ENCODE results near the gene TBC1D21. TPM values are rescaled to one million over a fixed set of nuclear protein-coding genes. Genes with fewer than 3 reads are reported as not detected.
A peak's percentile ranks its signal among the peaks of the same experiment; 100 is the strongest.

Gene TBC1D21
- total and polyA plus RNA-seq, 2 of the 8 experiments (the other 6 are each of a cell fraction or from before 2014, with no cell fraction given): not detected

- ChIA-PET CTCF (ENCODE audit: partially characterized antibody) (interaction anchor here (0.7 to 5.8 kb wide), 13 partner anchors 8 to 75 kb away, joined by 3 to 31 read pairs (median 4); partner anchors contain the start of genes LOXL1 and TBC1D21), POLR2A (ENCODE audit: partially characterized antibody) (interaction anchor here (0.6 to 2.5 kb wide), 4 partner anchors 10 to 58 kb away, joined by 3 to 14 read pairs (median 6); partner anchors contain the start of genes LOXL1 and PML)
- Histone ChIP-seq H3K4me1 (replicated peaks in 1 of 4; ENCODE audit: control insufficient read depth in 3 of 4, insufficient read depth in 4 of 4, low read length in 3 of 4) (peaks cover 0 to 3% (median 2%) of the 10 kb centered on the region in 4 experiments; a peak in 4 of 7 replicates), H3K23me2 (ENCODE audit: low read depth, low read length) (no peaks in the 10 kb centered on the region), H3K23ac (ENCODE audit: insufficient read length) (no peak overlapping the region), H4K91ac (replicated peaks; ENCODE audit: insufficient read length, low read length) (no peak overlapping the region), H2BK20ac (ENCODE audit: low read length) (no peak overlapping the region), H2AFZ (ENCODE audit: low read length) (no peak overlapping the region), H3K9ac (replicated peaks in 1 of 4; ENCODE audit: extremely low read depth in 1 of 4, low read depth in 3 of 4, low read length in 3 of 4) (no peak overlapping the region), H3K18ac (ENCODE audit: extremely low read depth, low read length) (no peak overlapping the region), H3K79me2 (ENCODE audit: control insufficient read depth in 1 of 2, insufficient read depth in 2 of 2, low read length in 2 of 2) (no peaks in the 10 kb centered on the region), H4K8ac (ENCODE audit: extremely low read depth, insufficient read depth, low read length) (peak overlapping the region; percentile 9; the same call in 1 of the 2 replicates), H4K20me1 (replicated peaks in 1 of 2; ENCODE audit: control insufficient read depth in 1 of 2, insufficient read depth in 2 of 2, low read length in 2 of 2) (no peaks in the 10 kb centered on the region), H4K5ac (ENCODE audit: insufficient read length, low read depth, low read length) (no peak overlapping the region), H3K4ac (replicated peaks; ENCODE audit: insufficient read length, low read depth, low read length) (no peak overlapping the region), H3K27ac (ENCODE audit: low read depth, low read length) (no peak overlapping the region), H3K79me1 (ENCODE audit: low read depth, low read length) (no peaks in the 10 kb centered on the region), H2BK15ac (ENCODE audit: low read length) (no peak overlapping the region), H3K14ac (ENCODE audit: insufficient read length) (no peak overlapping the region), H3K36me3 (ENCODE audit: control insufficient read depth in 2 of 4, insufficient read depth in 4 of 4, low read length in 3 of 4) (no peaks in the 10 kb centered on the region), H3K9me3 (ENCODE audit: insufficient read depth in 2 of 2, low read depth in 1 of 2, low read length in 1 of 2) (no peaks in the 10 kb centered on the region), H3K56ac (replicated peaks; ENCODE audit: insufficient read length, low read depth, low read length) (no peak overlapping the region), H2BK12ac (ENCODE audit: low read depth, low read length) (no peak overlapping the region), H3K4me2 (ENCODE audit: insufficient read depth in 1 of 2, low read depth in 2 of 2, low read length in 2 of 2) (no peak overlapping the region), H3K27me3 (replicated peaks in 1 of 4; ENCODE audit: control insufficient read depth in 3 of 4, extremely low read depth in 1 of 4, insufficient read depth in 3 of 4, low read length in 3 of 4) (no peaks in the 10 kb centered on the region), H2BK120ac (replicated peaks; ENCODE audit: low read depth, low read length) (no peak overlapping the region), H2BK5ac (ENCODE audit: low read depth, low read length) (no peak overlapping the region), H3K4me3 (ENCODE audit: extremely low read depth in 1 of 4, insufficient read depth in 2 of 4, low read depth in 3 of 4, low read length in 4 of 4) (no peak overlapping the region), H2AK5ac (ENCODE audit: low read depth, low read length) (no peak overlapping the region)
- 83% methylated on average over 5 of the region's 5 CpGs; no CpG with 5 or more reads in 1 of the 2 experiments for WGBS, 2 experiments (ENCODE audit: extremely low coverage in 1 of 2, insufficient coverage in 1 of 2, insufficient read length in 1 of 2, insufficient replicate concordance in 2 of 2, low coverage in 1 of 2, low lambda C conversion rate in 2 of 2, missing lambda C conversion rate in 1 of 2)
- DNase-seq (ENCODE audit: low read depth in 1 of 2, low spot score in 2 of 2): no peak
- no peak for FAIRE-seq
- no peak for TF ChIP-seq HDAC6 (IDR thresholded peaks at IDR 0.05; ENCODE audit: low read depth, low read length)
- TF ChIP-seq MAFK (IDR thresholded peaks at IDR 0.05; ENCODE audit: low read depth, low read length): peak; percentile 60; the same call in 1 of the 2 replicates
- TF ChIP-seq YY1 (IDR thresholded peaks at IDR 0.05; ENCODE audit: low read depth, low read length): no peak
- TF ChIP-seq TBP (IDR thresholded peaks at IDR 0.05; ENCODE audit: low read depth, low read length): no peak
- TF ChIP-seq TCF12 (IDR thresholded peaks at IDR 0.05; ENCODE audit: low read depth, low read length): no peak
- TF ChIP-seq RNF2 (IDR thresholded peaks at IDR 0.05; ENCODE audit: borderline replicate concordance, low read depth, low read length, missing control alignments, poor library complexity, severe bottlenecking): no peak
- TF ChIP-seq KDM4A (IDR thresholded peaks at IDR 0.05; ENCODE audit: low read depth, low read length, severe bottlenecking): no peak
- TF ChIP-seq CHD2 (IDR thresholded peaks at IDR 0.05; ENCODE audit: low read length): no peak
- TF ChIP-seq TEAD4 (IDR thresholded peaks at IDR 0.05; ENCODE audit: low read depth, low read length): no peak
- no peak for TF ChIP-seq EGR1 (IDR thresholded peaks at IDR 0.05; ENCODE audit: borderline replicate concordance, low read depth, low read length)
- peak in 2 of 3 experiments; percentile 9 to 18; a peak in 2 of 4 replicates for TF ChIP-seq CTCF (IDR thresholded peaks at IDR 0.05; ENCODE audit: control extremely low read depth in 1 of 3, insufficient read depth in 1 of 3, low read depth in 1 of 3, low read length in 3 of 3)
Observed at GRCh38 chr15:73936181-73936580, 62.8 kb downstream of the TBC1D21 start.

Data from H1 (cell line).